Ovary (tissue), 3 donors: ENCODE data around the gene TEN1.

Experiments
- EP300 ChIP-seq: sonication (generic); formaldehyde crosslinking; IDR thresholded peaks from one replicate; pipeline ENCODE4 v1.6.1; 2017; ENCODE audit warnings: antibody characterized with exemption
- POLR2A ChIP-seq: fragments of 450-650 bp; IDR thresholded peaks from one replicate; pipeline ENCODE4 v1.6.1; 2017; ENCODE audit warnings: antibody characterized with exemption, mild to moderate bottlenecking, moderate library complexity
- TF ChIP-seq, protein P1 (sequence below), 3 donors: fragments of 450-650 bp in 2 of 3; fragments of 200-600 bp in 1 of 3; IDR thresholded peaks; one replicate each; pipeline versions ENCODE4 v1.5.1 to v1.8.0; 2016 to 2022; ENCODE audit warnings: antibody characterized with exemption in 3 of 3, mild to moderate bottlenecking in 1 of 3
- donor health status: DM: no; HTN: no; CAD: no.

DNA sequence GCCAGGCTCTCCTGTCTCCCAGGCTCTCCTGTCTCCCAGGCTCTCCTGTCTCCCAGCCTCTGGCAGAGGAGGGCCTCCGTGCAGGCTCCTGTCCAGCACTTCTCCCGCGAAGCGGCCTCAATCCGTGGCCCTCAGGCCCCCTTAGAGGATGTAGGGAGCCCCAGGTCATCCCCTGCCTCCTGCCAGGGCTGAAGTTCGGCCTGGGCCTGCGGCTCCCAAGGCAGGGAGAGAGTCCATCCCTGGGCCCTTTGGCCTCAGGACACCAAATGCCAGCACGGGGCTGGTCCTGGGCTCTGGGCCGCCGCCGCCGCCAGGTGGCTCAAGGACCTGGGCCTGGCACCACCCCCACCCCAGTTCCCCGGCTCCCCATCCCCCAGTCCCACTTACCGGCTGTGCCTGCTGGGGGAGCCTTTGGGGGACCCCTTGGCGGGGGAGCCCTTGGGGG lies 47.7 kb downstream of the TEN1 start:
- no peak for TF ChIP-seq POLR2A
- TF ChIP-seq, protein P1, sequence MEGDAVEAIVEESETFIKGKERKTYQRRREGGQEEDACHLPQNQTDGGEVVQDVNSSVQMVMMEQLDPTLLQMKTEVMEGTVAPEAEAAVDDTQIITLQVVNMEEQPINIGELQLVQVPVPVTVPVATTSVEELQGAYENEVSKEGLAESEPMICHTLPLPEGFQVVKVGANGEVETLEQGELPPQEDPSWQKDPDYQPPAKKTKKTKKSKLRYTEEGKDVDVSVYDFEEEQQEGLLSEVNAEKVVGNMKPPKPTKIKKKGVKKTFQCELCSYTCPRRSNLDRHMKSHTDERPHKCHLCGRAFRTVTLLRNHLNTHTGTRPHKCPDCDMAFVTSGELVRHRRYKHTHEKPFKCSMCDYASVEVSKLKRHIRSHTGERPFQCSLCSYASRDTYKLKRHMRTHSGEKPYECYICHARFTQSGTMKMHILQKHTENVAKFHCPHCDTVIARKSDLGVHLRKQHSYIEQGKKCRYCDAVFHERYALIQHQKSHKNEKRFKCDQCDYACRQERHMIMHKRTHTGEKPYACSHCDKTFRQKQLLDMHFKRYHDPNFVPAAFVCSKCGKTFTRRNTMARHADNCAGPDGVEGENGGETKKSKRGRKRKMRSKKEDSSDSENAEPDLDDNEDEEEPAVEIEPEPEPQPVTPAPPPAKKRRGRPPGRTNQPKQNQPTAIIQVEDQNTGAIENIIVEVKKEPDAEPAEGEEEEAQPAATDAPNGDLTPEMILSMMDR (IDR thresholded peaks at IDR 0.05) = no peak
- TF ChIP-seq EP300 = no peak
